ENCODE data around the gene CLIP4. TPM values are rescaled to one million over a fixed set of nuclear protein-coding genes. Genes with fewer than 3 reads are reported as not detected.

CLIP4 gene
- total and polyA plus RNA-seq, 2 of the 4 experiments (the other 2 are of a cell fraction) = 29.7 to 66.3 TPM

- intact Hi-C loops (cut with micrococcal nuclease) (no loop called here), dilution Hi-C loops (cut with HindIII; ENCODE audit: low sequenced_read_pairs, unreplicated experiment) (no loop called here), in situ Hi-C loops (cut with MboI; ENCODE audit: low sequenced_read_pairs) (no loop called here)
- Histone ChIP-seq H4K20me1 (ENCODE audit: insufficient read depth, low read length) (no peaks in the 10 kb centered on the region), H3K9ac (ENCODE audit: low read depth, low read length) (no peak overlapping the region), H3K4me3 (ENCODE audit: insufficient read depth, low read depth, low read length) (no peak overlapping the region), H3K9me1 (ENCODE audit: insufficient read depth, low read length) (peaks cover 7% of the 10 kb centered on the region; the same call in 1 of the 2 replicates), H2AK5ac (ENCODE audit: low read depth, low read length) (no peak overlapping the region), H3K56ac (ENCODE audit: extremely low read depth, insufficient read depth, low read length) (no peak overlapping the region), H4K8ac (ENCODE audit: low read depth in 2 of 2, low read length in 2 of 2) (peak overlapping the region in 1 of 2 experiments; percentile 55; a peak in 1 of 4 replicates), H3K36me3 (ENCODE audit: control insufficient read depth, insufficient read depth, low read length) (peaks cover 13% of the 10 kb centered on the region), H3K79me1 (ENCODE audit: low read depth in 1 of 2, low read length in 2 of 2) (peaks cover 15 to 41% of the 10 kb centered on the region in 2 experiments), H3K4ac (ENCODE audit: low read depth, low read length) (peak overlapping the region; percentile 49; the same call in 1 of the 2 replicates), H3K27me3 (ENCODE audit: control insufficient read depth, insufficient read depth, low read length) (no peaks in the 10 kb centered on the region), H3K9me3 (ENCODE audit: control insufficient read depth, insufficient read depth, low read length) (peaks cover 7% of the 10 kb centered on the region), H2BK20ac (ENCODE audit: low read depth, low read length) (no peak overlapping the region), H3K14ac (replicated peaks; ENCODE audit: low read depth, low read length) (no peak overlapping the region), H3K4me1 (ENCODE audit: control insufficient read depth, insufficient read depth, low read length) (peaks cover 7% of the 10 kb centered on the region), H3K23ac (ENCODE audit: low read depth, low read length) (no peak overlapping the region), H3K18ac (ENCODE audit: low read depth, low read length) (no peak overlapping the region), H2AK9ac (replicated peaks; ENCODE audit: low read depth, low read length, poor library complexity) (no peak overlapping the region), H2BK120ac (ENCODE audit: low read depth, low read length) (no peak overlapping the region), H2BK15ac (ENCODE audit: low read depth, low read length) (no peak overlapping the region), H3K4me2 (ENCODE audit: low read depth, low read length) (no peak overlapping the region), H4K5ac (ENCODE audit: low read depth, low read length) (no peak overlapping the region), H3K27ac (ENCODE audit: insufficient read depth, low read length) (no peak overlapping the region), H2AFZ (replicated peaks; ENCODE audit: low read length, poor library complexity) (no peak overlapping the region), H4K91ac (ENCODE audit: insufficient read depth, low read depth, low read length) (no peak overlapping the region), H2BK5ac (ENCODE audit: low read depth, low read length, poor library complexity, severe bottlenecking) (peak overlapping the region; percentile 96)
- no CpG with 5 or more reads among the region's 1 CpG for WGBS, 2 experiments (ENCODE audit: extremely low coverage in 2 of 2, insufficient read length in 1 of 2)
- no peak for ATAC-seq (ENCODE audit: low read depth)
- ChIA-PET POLR2A (ENCODE audit: unreplicated experiment) (no interaction called here), CTCF (no interaction called here)
- no TSS peak for BruUV-seq (replicated peaks)
- TF ChIP-seq CEBPB (IDR thresholded peaks at IDR 0.05; ENCODE audit: low read depth, low read length) (no peak), MAZ (IDR thresholded peaks at IDR 0.05; ENCODE audit: borderline replicate concordance, low read depth, low read length) (no peak), CHD1 (IDR thresholded peaks at IDR 0.05; ENCODE audit: low read depth, low read length) (no peak), USF2 (IDR thresholded peaks at IDR 0.05; ENCODE audit: low read depth, low read length) (no peak), RCOR1 (IDR thresholded peaks at IDR 0.05; ENCODE audit: insufficient replicate concordance, low read length) (no peak), FOS (IDR thresholded peaks at IDR 0.05; ENCODE audit: low read depth, low read length) (no peak), BHLHE40 (IDR thresholded peaks at IDR 0.05; ENCODE audit: low read depth, low read length) (no peak), SMC3 (IDR thresholded peaks at IDR 0.05; ENCODE audit: low read depth, low read length) (no peak), POLR2A (IDR thresholded peaks at IDR 0.05; ENCODE audit: low read depth, low read length) (no peak)
- DNase-seq = no peak
Observed at GRCh38 chr2:29124504-29124903, 9.3 kb downstream of the CLIP4 start.
